NCI-H1694 (cell line): ENCODE data around the gene ANKRD1.
"Not testable (repeated sequence)": the region's sequence is repeated elsewhere in the genome, so short reads cannot be mapped to it uniquely, and the experiment has no call there.

Experiments used
- DNase-seq: peaks from one replicate; lab custom pipeline; 2025; lab: John Stamatoyannopoulos, UW

The ANKRD1 gene

DNA sequence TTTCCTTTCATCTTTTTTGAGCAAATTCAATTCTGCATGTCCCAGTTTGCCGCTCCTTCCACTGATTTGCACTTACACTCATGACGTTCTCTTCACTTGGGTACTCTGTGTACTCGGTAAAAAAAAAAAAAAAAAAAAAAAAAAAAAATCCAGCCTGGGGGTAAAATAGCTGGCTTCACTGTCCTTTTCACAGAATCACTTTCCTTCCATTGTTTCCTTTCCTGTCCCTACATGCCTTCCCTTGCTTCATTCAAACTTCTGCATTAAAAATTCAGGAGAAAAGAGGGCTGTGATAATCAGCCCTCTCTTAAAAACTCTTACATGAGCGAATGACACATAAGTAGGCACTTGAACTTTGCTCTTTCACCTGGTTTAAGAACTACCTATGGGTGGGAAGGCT is 8.7 kb downstream of the ANKRD1 start:
- DNase-seq: no peak

DNA sequence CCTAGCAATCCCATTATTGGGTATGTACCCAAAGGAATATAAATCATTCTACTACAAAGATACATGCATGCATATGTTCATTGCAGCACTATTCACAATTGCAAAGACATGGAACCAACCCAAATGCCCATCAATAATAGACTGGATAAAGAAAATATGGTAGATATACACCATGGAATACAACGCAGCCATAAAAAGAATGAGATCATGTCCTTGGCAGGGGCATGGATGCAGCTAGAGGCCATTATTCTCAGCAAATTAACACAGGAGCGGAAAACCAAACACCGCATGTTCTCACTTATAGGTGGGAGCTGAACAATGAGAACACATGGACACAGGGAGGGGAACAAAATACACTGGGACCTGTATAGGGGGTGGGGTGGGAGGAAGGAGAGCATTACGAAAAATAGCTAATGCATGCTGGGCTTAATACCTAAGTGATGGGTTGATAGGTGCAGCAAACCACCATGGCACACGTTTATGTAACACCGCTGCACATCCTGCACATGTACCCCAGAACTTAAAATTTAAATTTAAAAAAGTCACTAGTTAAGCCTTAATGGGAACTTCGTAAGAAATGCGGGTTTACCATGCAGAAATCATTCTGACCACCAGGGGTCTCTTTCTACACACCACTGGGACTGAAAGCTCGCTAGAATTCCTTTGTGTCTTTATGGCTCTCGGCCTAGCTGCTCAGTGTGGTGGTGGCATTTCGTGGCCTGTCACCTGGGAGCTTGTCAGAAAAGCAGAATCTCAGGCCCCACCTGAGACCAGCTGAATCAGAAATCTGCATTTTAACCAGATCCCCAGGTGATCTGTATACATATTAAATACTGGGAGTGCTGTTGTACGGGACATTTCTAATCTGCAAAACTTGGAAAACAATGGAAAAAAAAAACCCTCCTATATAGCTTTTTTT is 9.5 kb downstream of the ANKRD1 start:
- peak; percentile 73 for DNase-seq

DNA sequence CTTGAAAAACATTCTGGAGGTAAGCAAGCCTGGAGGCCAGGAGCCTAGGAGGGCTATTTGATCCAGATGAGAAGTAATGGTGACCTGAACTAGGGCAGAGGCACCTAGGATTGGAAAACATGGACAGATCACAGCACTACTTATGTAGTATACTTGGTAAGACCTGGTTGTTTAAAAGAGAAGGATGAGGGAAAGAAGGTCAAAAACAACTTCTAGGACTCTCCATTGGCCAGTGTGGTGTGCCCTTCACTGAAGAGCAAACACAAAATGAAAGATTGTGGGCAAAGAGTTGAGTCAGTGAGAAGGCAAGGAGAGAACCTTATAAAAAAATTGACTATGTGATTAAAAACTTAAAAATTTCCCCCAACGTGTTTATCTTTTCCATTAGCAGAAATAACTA is 14.3 kb downstream of the ANKRD1 start:
- no peak for DNase-seq

DNA sequence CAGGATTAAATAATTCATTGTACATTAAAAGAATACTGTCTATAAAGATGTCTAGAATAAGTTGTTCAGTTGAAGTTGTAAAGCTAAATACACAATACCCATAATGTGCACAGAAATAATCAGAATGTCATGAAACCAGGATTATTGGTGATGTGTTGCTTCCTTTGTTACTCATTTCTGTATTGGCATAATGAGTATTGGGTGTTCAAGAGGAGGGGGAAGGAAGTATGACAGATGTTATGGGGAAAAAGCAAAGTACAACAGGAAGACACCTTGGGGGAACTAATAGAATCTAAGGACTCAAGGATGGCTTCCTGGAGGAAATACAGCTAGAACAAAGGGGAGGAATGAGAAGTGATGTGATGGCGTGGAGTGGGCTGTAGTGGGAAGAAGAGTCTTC is 15.0 kb downstream of the ANKRD1 start:
- DNase-seq: no peak

DNA sequence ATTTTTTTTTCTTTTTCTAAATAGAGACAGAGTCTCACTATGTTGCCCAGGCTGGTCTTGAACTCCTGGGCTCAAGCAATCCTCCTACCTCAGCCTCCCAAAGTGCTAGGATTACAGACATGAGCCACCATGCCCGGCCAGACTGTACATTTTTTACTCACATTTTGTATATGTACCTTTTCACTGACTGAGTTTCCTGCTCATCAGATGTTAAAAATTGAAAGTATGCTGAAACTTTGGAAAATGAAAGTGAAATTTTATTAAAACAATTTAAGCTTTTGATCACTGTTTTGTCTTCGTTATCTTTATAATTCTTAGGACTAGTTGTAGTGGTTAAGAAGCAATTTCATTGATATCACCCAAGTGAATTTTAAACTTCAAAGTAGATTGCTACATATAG is 24.0 kb downstream of the ANKRD1 start:
- DNase-seq: not testable (repeated sequence)

DNA sequence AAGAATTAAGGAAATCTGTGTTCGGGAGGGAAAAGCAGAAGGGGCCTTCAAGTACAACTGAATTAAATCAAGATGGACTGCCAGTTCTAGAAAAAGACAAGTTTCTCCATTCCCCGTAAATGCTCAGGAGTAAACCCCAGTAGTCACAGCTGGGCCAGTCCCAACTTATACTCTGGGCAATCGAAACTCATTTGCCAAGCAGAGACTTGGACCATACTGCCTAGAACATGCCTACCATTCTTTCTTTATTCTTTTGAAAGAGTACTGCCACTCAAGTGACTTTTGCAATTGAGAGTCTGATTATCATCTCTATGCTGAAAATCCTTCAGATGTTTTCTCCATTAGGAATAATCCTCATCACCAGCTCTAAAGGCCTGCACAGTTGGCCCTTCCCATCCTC is 27.7 kb downstream of the ANKRD1 start:
- no peak for DNase-seq

DNA sequence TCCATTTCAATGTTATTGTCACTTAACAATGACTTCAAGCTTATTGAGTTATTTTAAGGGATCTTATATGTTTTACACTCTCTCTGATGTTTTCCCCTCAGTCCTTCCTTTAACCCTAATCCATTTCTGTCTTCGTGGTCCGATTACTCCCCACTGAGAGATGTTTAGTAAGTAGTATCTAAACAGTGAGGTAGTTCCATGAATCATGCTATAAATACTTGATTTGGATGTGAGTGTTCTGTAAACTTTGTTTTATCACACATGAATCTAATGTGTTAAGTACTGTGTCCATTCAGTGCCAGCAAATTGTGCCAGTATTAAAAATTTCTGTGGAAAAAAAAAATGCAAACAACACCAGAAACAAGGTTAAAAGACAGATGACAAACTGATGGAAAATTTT is 30.5 kb downstream of the ANKRD1 start:
- no peak for DNase-seq

DNA sequence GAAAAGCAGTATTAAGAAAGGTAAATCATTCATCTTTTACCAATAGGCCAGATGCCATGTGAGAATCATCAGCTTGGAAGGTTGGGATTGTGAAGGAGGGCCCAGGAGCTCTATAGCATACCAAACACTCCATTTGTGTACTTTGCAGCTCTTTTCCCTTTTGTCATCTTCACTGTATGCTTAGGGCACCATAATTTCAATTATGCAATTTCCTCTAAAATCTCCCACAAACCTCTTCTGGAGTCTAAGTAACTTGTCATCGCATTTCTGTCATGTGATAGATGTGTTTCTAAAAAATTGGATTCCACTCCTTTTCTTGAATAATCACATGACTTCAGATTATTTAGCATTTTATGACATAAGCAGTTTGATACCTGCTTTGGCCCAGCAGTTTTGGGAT is 31.3 kb downstream of the ANKRD1 start:
- no peak for DNase-seq

DNA sequence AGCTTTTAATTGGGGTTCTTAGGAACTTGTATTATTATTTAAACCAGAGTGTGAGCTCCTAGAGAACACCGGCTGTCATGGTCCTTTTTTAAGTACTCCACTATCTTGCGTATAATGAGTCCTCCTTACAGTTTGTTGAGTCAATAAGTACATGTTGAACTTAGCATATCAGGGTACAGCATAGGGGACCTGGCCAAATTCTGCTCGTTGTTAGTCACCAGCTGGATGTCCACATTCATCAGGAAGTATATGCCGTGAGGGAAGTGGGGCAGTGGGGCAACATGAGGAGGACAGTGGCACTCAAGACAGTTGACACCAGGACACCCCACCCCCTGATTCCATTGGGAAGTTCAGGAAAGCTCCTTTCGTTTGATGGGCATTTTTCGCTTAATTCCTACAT is 32.5 kb downstream of the ANKRD1 start:
- no peak for DNase-seq

DNA sequence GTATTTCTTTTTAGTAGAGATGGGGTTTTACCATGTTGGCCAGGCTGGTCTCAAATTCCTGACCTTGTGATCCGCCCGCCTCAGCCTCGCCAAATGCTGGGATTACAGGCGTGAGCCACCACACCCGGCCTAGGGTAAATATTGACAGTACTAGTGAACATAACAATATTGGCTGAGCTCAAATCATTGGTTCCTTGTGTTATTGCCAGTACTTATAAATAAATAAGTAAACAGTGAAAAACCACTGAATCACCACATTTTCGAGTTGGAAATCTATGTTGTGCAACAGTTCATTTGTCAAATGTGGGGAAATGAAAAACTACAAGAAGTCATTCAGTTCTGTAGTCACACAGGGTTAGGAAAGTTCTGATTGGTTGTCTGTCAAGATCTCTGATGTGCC is 33.3 kb downstream of the ANKRD1 start:
- no peak for DNase-seq

DNA sequence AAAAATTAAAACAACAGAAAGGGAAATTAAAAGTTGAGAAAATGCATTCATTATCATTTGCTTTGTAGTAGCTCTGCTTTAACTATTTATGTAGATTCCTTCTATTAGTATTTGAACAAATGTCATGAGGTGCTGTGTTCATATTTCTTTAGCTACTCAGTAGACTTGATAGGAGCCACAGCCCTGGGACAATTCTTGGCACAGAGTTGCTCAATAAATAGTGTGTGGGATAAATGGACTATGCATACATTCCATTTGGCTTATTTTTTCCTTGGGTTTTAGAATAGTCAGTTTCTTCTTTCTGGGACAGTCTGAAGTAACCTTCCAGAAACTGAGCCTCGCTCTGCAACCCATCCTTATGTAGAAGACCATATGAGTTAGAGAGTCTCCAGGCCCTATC is 35.7 kb downstream of the ANKRD1 start:
- DNase-seq: no peak

DNA sequence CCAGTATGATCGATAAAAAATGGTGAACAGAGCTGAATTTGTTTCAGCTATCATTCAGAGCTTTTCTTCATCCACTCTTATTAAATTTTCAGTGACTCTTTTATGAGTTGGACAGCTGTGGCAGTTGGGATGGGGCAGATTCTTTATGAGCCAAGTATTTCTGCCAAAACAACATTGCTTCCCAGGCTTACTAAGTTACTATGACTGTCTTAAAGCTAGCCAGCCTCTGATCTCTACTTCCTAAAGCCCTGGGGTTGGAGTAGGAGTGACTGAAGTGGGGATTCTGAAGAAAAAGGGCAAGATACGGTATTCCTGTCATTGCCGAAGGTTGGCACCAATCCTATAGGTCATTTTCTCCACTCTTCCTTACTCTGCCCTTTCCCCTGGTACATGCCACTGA is 36.5 kb downstream of the ANKRD1 start:
- no peak for DNase-seq

DNA sequence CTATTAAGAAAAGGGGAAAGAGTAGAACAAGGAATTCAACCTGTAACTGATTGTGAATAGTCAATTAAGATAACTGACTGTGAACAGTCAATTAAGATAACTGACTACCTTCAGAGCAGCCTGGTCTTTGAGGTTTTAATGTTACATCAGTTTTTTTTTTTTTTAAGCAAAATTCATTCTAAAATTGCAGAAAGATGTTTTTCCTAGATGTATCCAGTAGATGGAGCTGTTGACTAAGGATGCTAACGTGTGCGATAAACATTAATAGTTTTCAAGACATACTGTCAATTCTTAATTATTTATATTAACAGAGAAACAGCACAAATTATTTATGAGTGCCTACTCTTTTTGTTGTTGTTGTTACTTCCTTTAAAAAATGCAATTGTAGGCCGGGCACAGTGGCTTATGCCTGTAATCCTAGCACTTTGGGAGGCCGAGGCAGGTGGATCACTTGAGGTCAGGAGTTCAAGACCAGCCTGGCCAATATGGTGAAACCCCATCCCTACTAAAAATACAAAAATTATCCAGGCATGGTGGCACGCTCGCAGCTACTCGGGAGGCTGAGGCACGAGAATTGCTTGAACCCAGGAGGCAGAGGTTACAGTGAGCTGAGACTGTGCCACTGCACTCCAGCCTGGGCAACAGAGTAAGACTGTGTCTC is 40.7 kb downstream of the ANKRD1 start:
- peak; percentile 18 for DNase-seq

DNA sequence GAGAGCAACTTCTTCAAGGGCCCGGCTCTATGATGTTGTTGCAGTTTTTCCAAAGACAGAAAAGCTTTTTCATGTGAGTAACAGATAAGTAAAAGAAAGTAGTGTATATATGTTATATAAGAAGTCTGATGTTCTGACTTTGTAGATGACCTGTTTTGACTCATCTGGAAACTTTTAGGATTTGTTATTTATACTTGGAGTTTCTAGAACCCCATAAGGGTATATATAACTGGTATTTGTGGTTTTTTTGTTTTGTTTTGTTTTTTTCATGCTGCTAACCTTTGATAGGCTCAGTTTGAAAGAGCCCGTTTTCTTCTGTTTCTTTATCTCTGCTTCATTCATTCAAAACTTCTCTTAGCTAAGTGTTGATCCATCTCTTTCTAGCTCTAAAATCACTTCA is 41.8 kb downstream of the ANKRD1 start:
- no peak for DNase-seq

DNA sequence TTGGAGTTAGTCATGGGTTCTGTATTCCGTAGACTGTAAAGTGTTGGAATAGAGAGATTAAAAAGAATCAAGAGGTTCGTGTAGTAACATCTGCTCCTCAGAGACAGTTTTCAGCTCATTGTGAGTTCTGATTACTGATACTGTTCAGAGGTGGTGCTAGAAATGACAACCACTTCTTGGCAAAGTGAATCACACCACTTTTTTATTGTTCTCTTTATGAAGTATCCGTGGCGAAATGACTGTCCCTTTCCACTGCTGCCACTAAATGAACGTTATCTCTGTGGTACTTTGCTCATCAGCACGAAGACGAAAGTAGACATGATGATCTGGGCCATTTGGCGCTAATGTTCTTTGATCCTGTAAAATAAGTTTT is 48.3 kb downstream of the ANKRD1 start:
- DNase-seq: no peak

DNA sequence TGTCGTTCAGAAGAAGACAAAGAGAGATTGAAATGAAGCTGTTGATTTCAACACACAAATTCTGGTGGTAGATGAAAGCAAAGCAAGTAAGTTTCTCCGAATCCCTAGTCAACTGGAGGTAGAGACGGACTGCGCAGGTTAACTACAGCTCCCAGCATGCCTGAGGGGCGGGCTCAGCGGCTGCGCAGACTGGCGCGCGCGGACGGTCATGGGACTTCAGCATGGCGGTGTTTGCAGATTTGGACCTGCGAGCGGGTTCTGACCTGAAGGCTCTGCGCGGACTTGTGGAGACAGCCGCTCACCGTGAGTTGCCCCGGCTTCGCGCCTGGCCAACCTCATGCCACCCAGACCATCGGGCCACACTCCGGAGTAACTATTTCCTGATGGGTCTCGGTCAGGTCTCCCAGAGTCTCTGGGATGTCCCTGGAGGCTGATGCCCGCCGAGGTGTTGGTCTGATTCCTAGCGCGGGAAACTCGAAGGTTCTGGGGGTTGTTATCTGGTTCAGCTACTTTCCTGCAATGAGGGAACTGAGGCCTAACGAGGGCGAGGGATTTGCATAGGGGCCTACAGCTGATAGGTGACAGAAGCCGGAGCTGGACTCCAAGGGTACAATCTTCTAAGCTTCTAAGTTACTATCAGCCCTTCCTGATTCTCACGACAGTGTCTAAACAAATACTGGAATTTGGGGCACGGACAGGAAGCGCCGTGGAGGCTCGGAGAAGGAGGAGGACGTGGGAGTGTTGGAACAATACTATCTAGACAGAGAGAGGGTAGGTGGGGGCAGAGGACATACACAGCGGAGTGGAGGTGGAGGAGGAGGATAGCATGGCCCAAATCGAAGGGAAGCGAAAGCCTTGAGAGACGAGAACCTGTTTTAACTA is 48.9 kb downstream of the ANKRD1 start, which contains the start of gene RPP30:
Gene RPP30 (plus strand): TSS at position 209 of the 882 bp plus-strand sequence. CDS start 13 bp downstream, at position 222.
- peak; percentile 16 for DNase-seq

DNA sequence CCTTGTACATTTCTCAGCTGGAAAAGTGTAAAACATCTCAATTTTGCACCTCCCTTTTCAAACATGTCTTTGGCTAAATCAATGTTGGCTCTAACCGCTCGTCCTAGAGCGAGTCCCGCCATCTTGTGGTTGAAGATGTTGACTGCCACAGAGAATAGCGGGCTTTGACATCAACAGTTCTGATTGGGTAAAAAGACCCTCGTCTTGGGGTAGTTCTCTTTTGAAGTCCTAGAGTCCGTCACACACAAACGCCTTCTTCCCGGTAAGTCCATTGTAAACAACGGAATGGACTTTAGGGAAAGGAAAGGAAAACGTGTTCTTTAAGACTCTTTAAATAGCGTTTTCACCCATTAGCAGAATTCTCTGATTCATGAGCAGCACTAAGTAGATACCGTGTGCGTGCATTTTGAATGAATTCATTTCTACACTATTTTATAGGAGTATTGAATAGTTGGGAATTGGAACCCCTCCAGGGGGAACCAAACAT is 49.6 kb downstream of the ANKRD1 start:
- DNase-seq: no peak

DNA sequence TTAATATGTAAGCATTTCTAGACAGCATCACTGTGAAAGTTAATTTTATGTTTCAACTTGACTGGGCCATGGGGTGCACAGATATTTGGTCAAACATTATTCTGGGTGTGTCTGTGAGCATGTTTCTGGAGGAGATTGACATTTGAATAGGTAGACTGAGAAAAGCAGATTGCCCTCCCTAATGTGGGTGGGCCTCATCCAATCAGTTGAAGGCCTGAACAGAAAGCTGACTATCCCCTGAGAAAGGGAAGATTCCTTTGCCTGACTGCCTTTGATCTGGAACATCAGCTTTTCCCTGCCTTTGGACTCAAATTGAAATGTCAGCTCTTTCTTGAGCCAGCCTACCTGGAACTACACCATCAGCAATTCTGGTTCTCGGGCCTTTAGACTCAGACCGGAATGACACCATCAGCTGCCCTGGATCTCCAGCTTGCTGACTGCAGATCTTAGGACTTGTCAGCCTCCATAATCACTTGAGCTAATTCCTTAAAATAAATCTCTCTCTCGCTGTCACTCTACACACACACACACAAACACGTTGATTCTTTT is 54.8 kb downstream of the ANKRD1 start:
- DNase-seq: no peak

DNA sequence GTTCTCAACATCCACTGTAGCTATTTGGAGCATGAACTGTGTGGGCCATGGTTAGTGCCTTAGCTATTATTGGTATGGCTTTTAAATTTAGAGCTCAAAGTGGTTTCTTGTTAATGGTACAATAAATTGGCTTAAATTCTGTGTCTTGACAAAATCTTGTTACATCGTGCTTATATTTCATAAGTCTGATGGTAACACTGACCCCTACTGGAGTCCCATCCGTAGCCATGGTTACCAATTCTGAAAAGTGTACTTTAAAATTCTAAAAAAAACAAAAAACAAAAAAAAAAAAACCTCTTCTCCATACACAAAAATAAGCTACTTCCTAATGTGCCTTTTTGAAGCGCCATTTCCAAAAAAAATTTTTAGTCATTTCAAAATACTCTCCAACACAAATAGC is 55.5 kb downstream of the ANKRD1 start:
- no peak for DNase-seq

DNA sequence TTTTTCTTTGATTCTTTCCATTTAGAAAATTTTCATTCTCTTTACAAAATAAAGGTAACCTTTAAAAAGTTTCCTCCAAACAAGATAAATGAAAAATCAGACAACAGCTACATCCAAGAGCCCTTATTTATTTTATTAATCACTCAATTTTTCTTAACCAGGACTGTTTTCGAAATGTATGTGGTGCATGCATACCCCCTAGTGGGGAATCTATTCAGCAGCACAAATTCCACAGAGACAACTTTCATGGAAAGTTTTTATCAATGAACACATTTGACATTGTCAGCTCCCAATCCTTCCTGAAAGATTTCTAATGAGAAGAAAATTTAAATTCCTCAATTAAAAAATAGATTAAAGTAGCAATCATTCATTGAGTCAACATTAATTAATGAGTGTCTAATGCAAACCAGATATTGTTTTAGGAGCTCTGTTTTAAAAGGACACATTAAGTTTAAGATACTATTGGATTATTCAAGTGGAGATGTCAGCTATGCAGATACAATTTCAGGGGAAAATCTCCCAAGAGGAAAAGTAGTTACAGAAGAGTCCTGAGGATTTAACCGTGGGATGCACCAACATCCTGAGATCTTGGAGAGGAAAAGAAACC is 57.9 kb downstream of the ANKRD1 start:
- no peak for DNase-seq
